Uterus (tissue), 4 donors: ENCODE results near the gene C2CD3. TPM values are rescaled to one million over a fixed set of nuclear protein-coding genes. Genes with fewer than 3 reads are reported as not detected.

ENCODE experiments used
- DNase-seq, 2 donors: peaks; one replicate each; pipeline ENCODE4 v3.0.0-alpha.2; 2019 to 2020
- H3K27ac ChIP-seq, 2 donors: fragments of 200-600 bp; sonication (generic); 1 replicate in 1 of 2; 2 replicates in 1 of 2; pipeline ENCODE4 v1.5.1; 2016 to 2018
- H3K27me3 ChIP-seq, 2 donors: fragments of 200-600 bp; sonication (generic); one replicate each; pipeline ENCODE4 v1.5.1; 2018 to 2019; ENCODE audit warnings: control low read depth in 1 of 2
- H3K36me3 ChIP-seq, 2 donors: fragments of 200-600 bp; sonication (generic); one replicate each; pipeline ENCODE4 v1.5.1; 2019; ENCODE audit warnings: control low read depth in 1 of 2
- H3K4me1 ChIP-seq, 2 donors: fragments of 200-600 bp; sonication (generic); one replicate each; pipeline ENCODE4 v1.5.1; 2018 to 2019; ENCODE audit warnings: control low read depth in 1 of 2
- H3K4me3 ChIP-seq, 2 donors: fragments of 200-600 bp; sonication (generic); 1 replicate in 1 of 2; 2 replicates in 1 of 2; pipeline ENCODE4 v1.5.1; 2018 to 2019; ENCODE audit warnings: mild to moderate bottlenecking in 1 of 2
- H3K9me3 ChIP-seq, 2 donors: fragments of 200-600 bp; sonication (generic); one replicate each; pipeline ENCODE4 v1.5.1; 2019; ENCODE audit warnings: control low read depth in 1 of 2
- POLR2A ChIP-seq, 2 donors: fragments of 450-650 bp; IDR thresholded peaks; one replicate each; pipeline ENCODE4 v1.6.1; 2016; ENCODE audit warnings: antibody characterized with exemption in 2 of 2, mild to moderate bottlenecking in 1 of 2, moderate library complexity in 1 of 2
- intact Hi-C: fragments of 100-400 bp; cut with DNase I; formaldehyde crosslinking; loops from one replicate; pipeline ENCODE4 v1.15.1; 2023; ENCODE audit warnings: low total_unique reads
- total RNA-seq, 4 donors: library from RNA; depleted of rRNA in 3 of 4; stranded (reverse); fragments of >200 nt in 3 of 4; gene quantifications; one replicate each; pipeline versions ENCODE4 v1.1.0 to v1.2.4, GENCODE V29; 2014 to 2023
- TF ChIP-seq, protein P1 (sequence below), 4 experiments: fragments of 200-600 bp in 2 of 4; fragments of 450-650 bp in 2 of 4; sonication (generic) in 2 of 4; IDR thresholded peaks; one replicate each; pipeline ENCODE4 v1.5.1; 2016 to 2019; ENCODE audit warnings: antibody characterized with exemption in 4 of 4, mild to moderate bottlenecking in 2 of 4, moderate library complexity in 1 of 4
- donor health status: DM: yes; HTN: yes; CAD: no.

C2CD3 gene
- total RNA-seq, 4 donors from 2014 or later = 22.5 to 347 (median 29.5) TPM

DNA sequence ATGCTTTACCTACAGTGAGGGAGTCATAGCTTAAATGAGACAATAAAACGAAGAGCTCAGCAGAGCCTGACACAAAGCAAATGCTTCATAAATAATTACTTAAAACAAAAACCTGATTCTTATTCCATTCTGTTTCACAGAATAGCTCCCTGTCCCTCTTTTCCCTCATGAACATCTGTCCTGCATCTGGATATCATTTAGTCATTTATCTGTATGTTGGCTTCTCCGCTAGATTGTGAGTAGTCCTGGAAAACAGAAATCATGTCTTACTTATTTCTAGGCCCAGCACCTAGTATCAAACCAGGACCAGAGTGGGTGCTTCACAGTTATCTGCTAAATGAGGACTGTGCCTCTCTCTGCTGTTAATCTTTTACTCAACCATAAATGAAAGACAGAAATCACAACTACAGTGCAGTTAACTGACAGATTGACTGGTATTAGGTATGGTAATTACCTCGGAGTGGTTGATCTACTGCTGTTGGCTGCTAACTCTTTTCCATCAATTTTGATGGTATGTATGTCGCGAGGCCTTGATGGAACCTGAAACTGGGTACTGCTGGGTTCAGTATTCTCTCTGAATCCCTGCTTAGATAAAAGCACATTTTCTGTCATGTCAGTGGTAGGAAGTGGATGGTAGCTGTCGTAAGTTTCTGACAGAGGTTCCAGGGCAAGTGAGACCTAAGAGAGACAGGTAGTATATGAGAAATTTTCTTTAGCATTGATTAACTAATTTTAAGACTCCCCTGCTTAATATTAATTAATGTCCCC is 31.5 kb downstream of the C2CD3 start:
- TF ChIP-seq, protein P1, sequence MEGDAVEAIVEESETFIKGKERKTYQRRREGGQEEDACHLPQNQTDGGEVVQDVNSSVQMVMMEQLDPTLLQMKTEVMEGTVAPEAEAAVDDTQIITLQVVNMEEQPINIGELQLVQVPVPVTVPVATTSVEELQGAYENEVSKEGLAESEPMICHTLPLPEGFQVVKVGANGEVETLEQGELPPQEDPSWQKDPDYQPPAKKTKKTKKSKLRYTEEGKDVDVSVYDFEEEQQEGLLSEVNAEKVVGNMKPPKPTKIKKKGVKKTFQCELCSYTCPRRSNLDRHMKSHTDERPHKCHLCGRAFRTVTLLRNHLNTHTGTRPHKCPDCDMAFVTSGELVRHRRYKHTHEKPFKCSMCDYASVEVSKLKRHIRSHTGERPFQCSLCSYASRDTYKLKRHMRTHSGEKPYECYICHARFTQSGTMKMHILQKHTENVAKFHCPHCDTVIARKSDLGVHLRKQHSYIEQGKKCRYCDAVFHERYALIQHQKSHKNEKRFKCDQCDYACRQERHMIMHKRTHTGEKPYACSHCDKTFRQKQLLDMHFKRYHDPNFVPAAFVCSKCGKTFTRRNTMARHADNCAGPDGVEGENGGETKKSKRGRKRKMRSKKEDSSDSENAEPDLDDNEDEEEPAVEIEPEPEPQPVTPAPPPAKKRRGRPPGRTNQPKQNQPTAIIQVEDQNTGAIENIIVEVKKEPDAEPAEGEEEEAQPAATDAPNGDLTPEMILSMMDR (IDR thresholded peaks at IDR 0.05) = no peak
- TF ChIP-seq POLR2A (IDR thresholded peaks at IDR 0.05) = no peak
- intact Hi-C loops = no loop called here
- H3K27ac ChIP-seq = peak overlapping the region; percentile 55 to 72
- no peaks in the 10 kb centered on the region for H3K27me3 ChIP-seq
- no peaks in the 10 kb centered on the region for H3K4me1 ChIP-seq
- H3K9me3 ChIP-seq = no peaks in the 10 kb centered on the region
- H3K4me3 ChIP-seq = no peak overlapping the region
- H3K36me3 ChIP-seq = no peaks in the 10 kb centered on the region
- DNase-seq = no peak

DNA sequence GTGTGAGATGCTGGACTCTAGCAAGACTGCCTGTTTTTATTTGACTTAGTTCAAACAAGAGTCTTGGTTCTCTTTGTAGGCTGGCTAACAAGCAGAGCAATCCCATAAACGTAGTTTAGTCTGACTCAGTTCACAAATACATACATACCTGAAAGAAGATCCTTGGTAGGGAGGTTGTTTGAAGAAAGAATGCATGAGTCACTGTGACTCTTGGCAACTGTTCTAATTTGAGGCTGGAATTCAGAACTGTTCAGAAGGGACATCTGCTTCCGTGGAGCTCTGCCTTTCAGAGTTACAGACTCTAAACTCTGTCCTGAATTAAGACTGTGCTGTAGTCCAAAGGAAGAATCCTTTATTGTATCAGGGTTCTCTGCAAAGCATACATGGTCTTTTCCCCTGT is 32.2 kb downstream of the C2CD3 start:
- intact Hi-C loops = no loop called here
- Histone ChIP-seq H3K9me3 (no peaks in the 10 kb centered on the region), H3K4me1 (no peaks in the 10 kb centered on the region), H3K4me3 (no peak overlapping the region), H3K27me3 (no peaks in the 10 kb centered on the region), H3K36me3 (no peaks in the 10 kb centered on the region), H3K27ac (peak overlapping the region; percentile 55 to 72)
- TF ChIP-seq POLR2A (IDR thresholded peaks at IDR 0.05) = no peak
- TF ChIP-seq, protein P1 (IDR thresholded peaks at IDR 0.05) = no peak
- peak in 1 of 2 donors; percentile 26 for DNase-seq

DNA sequence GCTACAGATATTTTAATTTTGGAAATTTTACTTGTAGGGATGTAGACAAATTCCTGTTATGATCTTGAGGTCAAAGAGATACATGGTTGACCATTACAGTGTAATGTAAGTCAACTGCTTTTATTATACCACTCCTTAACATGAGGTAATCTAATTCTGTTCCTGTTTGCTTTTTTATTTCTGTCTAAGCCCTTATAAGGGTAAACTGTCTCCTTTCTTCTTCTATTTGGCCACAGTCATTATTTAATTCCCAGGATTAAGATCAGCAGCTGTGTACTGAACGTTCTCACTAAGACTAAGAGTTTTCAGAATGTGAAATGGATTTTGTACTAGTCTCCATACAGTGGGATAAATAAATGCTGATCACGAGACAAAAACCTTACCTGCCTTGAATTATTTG is 32.8 kb downstream of the C2CD3 start:
- Histone ChIP-seq H3K4me1 (no peaks in the 10 kb centered on the region), H3K27me3 (no peaks in the 10 kb centered on the region), H3K4me3 (no peak overlapping the region), H3K9me3 (no peaks in the 10 kb centered on the region), H3K36me3 (no peaks in the 10 kb centered on the region), H3K27ac (peak overlapping the region; percentile 55 to 72)
- TF ChIP-seq POLR2A (IDR thresholded peaks at IDR 0.05) = no peak
- TF ChIP-seq, protein P1 (IDR thresholded peaks at IDR 0.05) = no peak
- DNase-seq = no peak
- intact Hi-C loops = no loop called here

GRCh38 chr11:74135127-74135840 is 35.5 kb downstream of the C2CD3 start:
- intact Hi-C loops = no loop called here
- H3K36me3 ChIP-seq = no peaks in the 10 kb centered on the region
- no peaks in the 10 kb centered on the region for H3K9me3 ChIP-seq
- H3K27me3 ChIP-seq = no peaks in the 10 kb centered on the region
- no peaks in the 10 kb centered on the region for H3K4me1 ChIP-seq
- H3K4me3 ChIP-seq = no peak overlapping the region
- TF ChIP-seq, protein P1 (IDR thresholded peaks at IDR 0.05) = no peak
- TF ChIP-seq POLR2A (IDR thresholded peaks at IDR 0.05) = no peak
- no peak overlapping the region for H3K27ac ChIP-seq
- no peak for DNase-seq

DNA sequence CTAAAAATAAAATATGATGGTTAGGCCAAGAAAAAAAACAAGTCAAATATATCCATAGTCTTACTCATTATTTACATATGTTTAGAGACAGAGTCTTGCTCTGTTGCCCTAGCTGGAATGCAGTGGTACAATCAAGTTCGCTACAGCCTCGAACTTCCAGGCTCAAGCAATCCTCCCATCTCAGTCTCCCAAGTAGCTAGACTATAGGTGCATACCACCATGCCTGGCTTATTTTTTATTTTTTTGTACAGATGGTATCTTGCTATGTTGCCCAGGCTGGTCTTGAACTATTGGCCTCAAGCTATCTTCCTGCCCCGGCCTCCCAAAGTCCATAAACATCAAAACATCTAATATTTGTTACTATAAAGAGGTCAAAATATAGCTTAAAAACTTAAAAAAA is 36.1 kb downstream of the C2CD3 start:
- no peak for TF ChIP-seq POLR2A (IDR thresholded peaks at IDR 0.05)
- TF ChIP-seq, protein P1 (IDR thresholded peaks at IDR 0.05) = no peak
- Histone ChIP-seq H3K27me3 (no peaks in the 10 kb centered on the region), H3K4me1 (no peaks in the 10 kb centered on the region), H3K4me3 (no peak overlapping the region), H3K27ac (no peak overlapping the region), H3K36me3 (no peaks in the 10 kb centered on the region), H3K9me3 (no peaks in the 10 kb centered on the region)
- no peak for DNase-seq
- intact Hi-C loops = no loop called here
